Temporal lobe (tissue), 1 donor: ENCODE measurements around the gene GABRR3. TPM values are rescaled to one million over a fixed set of nuclear protein-coding genes. Genes with fewer than 3 reads are reported as not detected.

Experiments
- total RNA-seq: library from RNA; depleted of rRNA; stranded (reverse); fragments of >200 nt; gene quantifications from one replicate; pipeline ENCODE4 v1.2.3, GENCODE V29; 2014

GABRR3 gene
- total RNA-seq, 1 donor from 2014 or later = under 0.01 TPM

Other genes with a start within 250 kb of the GABRR3 start
- 4.9 TPM for gene CRYBG3, start 213.3 kb downstream of the GABRR3 start, total RNA-seq
- gene RIOX2, start 62.9 kb downstream of the GABRR3 start, total RNA-seq = 16.0 TPM
- not detected for gene OR5AC2, start 51.9 kb upstream of the GABRR3 start, total RNA-seq
- not detected for gene OR5H1, start 95.4 kb upstream of the GABRR3 start, total RNA-seq
- gene OR5H14, start 112.2 kb upstream of the GABRR3 start, total RNA-seq = not detected
- gene OR5H15, start 131.4 kb upstream of the GABRR3 start, total RNA-seq = not detected
- gene OR5H6, start 228.9 kb upstream of the GABRR3 start, total RNA-seq = not detected
- gene OR5H2, start 247.2 kb upstream of the GABRR3 start, total RNA-seq = not detected